GM18502 (cell line): ENCODE measurements around the gene CELF4.

ENCODE experiments used
- ATAC-seq: cut with Tn5 transposase; IDR thresholded peaks from one replicate; pipeline ENCODE4 v1.9.1; 2021; ENCODE audit warnings: mild to moderate bottlenecking; ENCODE audit not compliant: unreplicated experiment, poor library complexity

CELF4 gene

DNA sequence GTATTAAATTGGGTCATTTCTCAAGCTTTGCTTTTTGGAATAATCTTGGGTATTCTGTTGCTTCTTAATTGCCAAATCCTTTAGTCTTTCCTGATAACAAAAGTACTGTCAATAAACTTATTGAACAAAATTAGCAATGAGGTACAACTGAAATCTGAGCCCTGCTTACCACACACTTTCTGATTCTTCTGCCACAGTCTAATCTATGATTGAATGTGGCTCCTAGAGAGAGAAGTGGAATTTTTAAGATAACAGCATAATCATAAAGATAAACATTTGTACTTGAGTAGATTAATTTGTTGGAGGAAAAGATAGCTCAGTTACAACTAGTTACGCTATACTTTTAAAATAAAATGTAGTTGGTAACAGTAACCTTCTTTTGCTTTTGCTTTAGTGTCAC lies 354.8 kb downstream of the CELF4 start:
- ATAC-seq: no peak

DNA sequence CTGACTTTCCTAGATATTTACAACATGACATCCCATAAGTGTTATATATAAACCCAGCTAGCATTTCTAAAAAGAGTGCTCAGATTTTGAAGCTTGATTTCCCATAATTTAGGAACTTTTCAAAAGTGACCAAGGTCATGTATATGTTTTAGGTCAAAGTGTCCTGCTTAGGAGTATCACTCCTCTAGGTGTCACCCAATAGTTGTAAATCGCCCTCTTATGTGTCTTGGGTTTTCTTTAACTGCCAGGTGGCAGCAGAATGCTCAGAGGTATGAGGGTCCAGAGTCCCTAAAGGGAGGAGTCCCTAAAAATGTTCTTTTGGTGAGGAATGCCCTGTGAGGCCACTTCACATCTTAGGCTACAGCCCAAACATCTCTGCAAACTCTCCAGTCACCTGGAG lies 358.3 kb downstream of the CELF4 start:
- ATAC-seq: no peak

DNA sequence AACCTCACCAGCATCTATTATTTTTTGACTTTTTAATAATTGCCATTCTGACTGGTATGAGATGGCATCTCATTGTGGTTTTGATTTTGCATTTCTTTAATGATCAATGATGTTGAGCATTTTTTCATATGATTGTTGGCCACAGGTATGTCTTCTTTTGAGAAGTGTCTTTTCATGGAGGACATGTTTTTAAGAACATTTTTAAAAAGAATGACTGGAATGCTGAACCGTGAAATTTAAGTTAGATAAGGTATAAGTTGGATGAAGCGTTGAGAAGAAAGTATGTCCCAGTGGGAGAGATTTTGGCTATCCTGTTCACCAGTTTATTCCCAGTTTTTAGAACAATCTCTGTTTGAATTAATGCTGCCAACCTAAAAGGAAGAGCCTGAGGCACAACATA lies 365.9 kb downstream of the CELF4 start:
- no peak for ATAC-seq
